Measurements from ENCODE around the gene EXOC1L.
A peak's percentile ranks its signal among the peaks of the same experiment; 100 is the strongest.
"Not testable (repeated sequence)": the region's sequence is repeated elsewhere in the genome, so short reads cannot be mapped to it uniquely, and the experiment has no call there.

The EXOC1L gene

GRCh38 chr4:55838952-55839351 is 19.4 kb downstream of the EXOC1L start:
- DNase-seq, result no peak

- no peak for DNase-seq
Observed at GRCh38 chr4:55840956-55841355, 21.4 kb downstream of the EXOC1L start.

- DNase-seq, result not testable (repeated sequence)
Observed at GRCh38 chr4:55841373-55842239, 22.0 kb downstream of the EXOC1L start.

GRCh38 chr4:55842312-55842711 is 22.7 kb downstream of the EXOC1L start:
- not testable (repeated sequence) for DNase-seq

- peak in 1 of 2 experiments; percentile 78 for DNase-seq
Observed at GRCh38 chr4:55849724-55850123, 30.1 kb downstream of the EXOC1L start.

- DNase-seq, result no peak
Observed at GRCh38 chr4:55851885-55852284, 32.3 kb downstream of the EXOC1L start.

- DNase-seq, result peak; percentile 94 to 96
Observed at GRCh38 chr4:55853484-55854046, 34.0 kb downstream of the EXOC1L start, which contains the start of gene EXOC1. Gene EXOC1, plus strand, starts transcription at chr4:55853648. Its CDS starts 4,676 bp downstream, at chr4:55858324.

- no peak for DNase-seq
Observed at GRCh38 chr4:55854129-55854528, 34.5 kb downstream of the EXOC1L start.

GRCh38 chr4:55857586-55857985 is 38.0 kb downstream of the EXOC1L start:
- DNase-seq, result no peak

- no peak for DNase-seq
Observed at GRCh38 chr4:55859711-55860110, 40.1 kb downstream of the EXOC1L start.

- no peak for DNase-seq
Observed at GRCh38 chr4:55864577-55865223, 45.1 kb downstream of the EXOC1L start.

- no peak for DNase-seq
Observed at GRCh38 chr4:55865228-55865806, 45.7 kb downstream of the EXOC1L start.

- DNase-seq, result peak in 1 of 2 experiments; percentile 36
Observed at GRCh38 chr4:55866290-55866907, 46.8 kb downstream of the EXOC1L start.

- peak; percentile 2 to 62 for DNase-seq
Observed at GRCh38 chr4:55866973-55867574, 47.5 kb downstream of the EXOC1L start.

- no peak for DNase-seq
Observed at GRCh38 chr4:55868581-55869090, 49.0 kb downstream of the EXOC1L start.

GRCh38 chr4:55871299-55871800 is 51.8 kb downstream of the EXOC1L start:
- no peak for DNase-seq

- DNase-seq, result no peak
Observed at GRCh38 chr4:55874831-55875230, 55.2 kb downstream of the EXOC1L start.

- no peak for DNase-seq
Observed at GRCh38 chr4:55876387-55876786, 56.8 kb downstream of the EXOC1L start.

- DNase-seq, result no peak
Observed at GRCh38 chr4:55879224-55879623, 59.6 kb downstream of the EXOC1L start.

- no peak for DNase-seq
Observed at GRCh38 chr4:55880652-55881280, 61.2 kb downstream of the EXOC1L start.

- DNase-seq, result peak; percentile 54 to 92
Observed at GRCh38 chr4:55884093-55884850, 64.7 kb downstream of the EXOC1L start.

Data from NCI-H524 (cell line).